ENCODE data around the gene KIAA1671. TPM values are rescaled to one million over a fixed set of nuclear protein-coding genes. Genes with fewer than 3 reads are reported as not detected.
"Not testable (repeated sequence)": the region's sequence is repeated elsewhere in the genome, so short reads cannot be mapped to it uniquely, and the experiment has no call there.

The KIAA1671 gene
- 8.3 and 10.0 TPM in 2 replicates for total RNA-seq
- long read RNA-seq, partial matches to known transcripts, result 0 of 3 reads
- long read RNA-seq, other reads (novel, unspliced or antisense), result 3 of 3 reads

GRCh38 chr22:24951942-24952836 lies at the start of gene KIAA1671:
TSS of gene KIAA1671 (plus strand) at chr22:24952716. CDS start at chr22:25028000, 75,284 bp downstream.
- peak; percentile 95 for DNase-seq (ENCODE audit: extremely low spot score, unreplicated experiment)
- Mint-ChIP-seq H3K27ac (ENCODE audit: unreplicated experiment) (peak within 1 kb of the TSS; percentile 73), H3K9me3 (ENCODE audit: unreplicated experiment) (no peaks in the 10 kb centered on the region), H3K27me3 (ENCODE audit: unreplicated experiment) (peaks cover 37% of the 10 kb centered on the region), H3K36me3 (ENCODE audit: unreplicated experiment) (no peaks in the 10 kb centered on the region), H3K4me1 (ENCODE audit: unreplicated experiment) (peaks cover 14% of the 10 kb centered on the region), H3K4me3 (ENCODE audit: unreplicated experiment) (peak within 1 kb of the TSS; percentile 92)
- TF ChIP-seq, protein P1, sequence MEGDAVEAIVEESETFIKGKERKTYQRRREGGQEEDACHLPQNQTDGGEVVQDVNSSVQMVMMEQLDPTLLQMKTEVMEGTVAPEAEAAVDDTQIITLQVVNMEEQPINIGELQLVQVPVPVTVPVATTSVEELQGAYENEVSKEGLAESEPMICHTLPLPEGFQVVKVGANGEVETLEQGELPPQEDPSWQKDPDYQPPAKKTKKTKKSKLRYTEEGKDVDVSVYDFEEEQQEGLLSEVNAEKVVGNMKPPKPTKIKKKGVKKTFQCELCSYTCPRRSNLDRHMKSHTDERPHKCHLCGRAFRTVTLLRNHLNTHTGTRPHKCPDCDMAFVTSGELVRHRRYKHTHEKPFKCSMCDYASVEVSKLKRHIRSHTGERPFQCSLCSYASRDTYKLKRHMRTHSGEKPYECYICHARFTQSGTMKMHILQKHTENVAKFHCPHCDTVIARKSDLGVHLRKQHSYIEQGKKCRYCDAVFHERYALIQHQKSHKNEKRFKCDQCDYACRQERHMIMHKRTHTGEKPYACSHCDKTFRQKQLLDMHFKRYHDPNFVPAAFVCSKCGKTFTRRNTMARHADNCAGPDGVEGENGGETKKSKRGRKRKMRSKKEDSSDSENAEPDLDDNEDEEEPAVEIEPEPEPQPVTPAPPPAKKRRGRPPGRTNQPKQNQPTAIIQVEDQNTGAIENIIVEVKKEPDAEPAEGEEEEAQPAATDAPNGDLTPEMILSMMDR (IDR thresholded peaks at IDR 0.05), result peak; percentile 100

DNA sequence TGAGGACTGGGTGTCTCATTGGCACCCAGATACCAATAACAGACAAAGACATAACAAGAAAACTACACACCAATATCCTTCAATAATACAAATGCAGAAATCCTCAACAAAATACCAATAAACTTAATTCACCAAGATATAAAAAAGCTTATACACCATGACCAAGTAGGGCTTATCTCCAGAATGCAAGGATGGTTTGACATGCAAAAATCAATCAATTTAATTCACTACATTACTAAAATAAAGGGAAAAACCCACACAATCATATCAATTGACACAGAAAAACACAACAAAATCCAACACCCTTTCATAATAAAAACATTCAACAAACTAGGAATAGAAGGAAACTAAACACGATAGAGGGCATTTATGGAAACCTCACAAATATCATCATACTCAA lies 46.6 kb upstream of the KIAA1671 start:
- H3K9me3 Mint-ChIP-seq (ENCODE audit: unreplicated experiment), result peaks cover 22% of the 10 kb centered on the region
- H3K4me1 Mint-ChIP-seq (ENCODE audit: unreplicated experiment), result no peaks in the 10 kb centered on the region
- H3K27ac Mint-ChIP-seq (ENCODE audit: unreplicated experiment), result no peak overlapping the region
- TF ChIP-seq, protein P1 (IDR thresholded peaks at IDR 0.05), result no peak
- DNase-seq (ENCODE audit: extremely low spot score, unreplicated experiment), result no peak
- no peaks in the 10 kb centered on the region for H3K36me3 Mint-ChIP-seq (ENCODE audit: unreplicated experiment)
- H3K27me3 Mint-ChIP-seq (ENCODE audit: unreplicated experiment), result no peaks in the 10 kb centered on the region
- no peak overlapping the region for H3K4me3 Mint-ChIP-seq (ENCODE audit: unreplicated experiment)

DNA sequence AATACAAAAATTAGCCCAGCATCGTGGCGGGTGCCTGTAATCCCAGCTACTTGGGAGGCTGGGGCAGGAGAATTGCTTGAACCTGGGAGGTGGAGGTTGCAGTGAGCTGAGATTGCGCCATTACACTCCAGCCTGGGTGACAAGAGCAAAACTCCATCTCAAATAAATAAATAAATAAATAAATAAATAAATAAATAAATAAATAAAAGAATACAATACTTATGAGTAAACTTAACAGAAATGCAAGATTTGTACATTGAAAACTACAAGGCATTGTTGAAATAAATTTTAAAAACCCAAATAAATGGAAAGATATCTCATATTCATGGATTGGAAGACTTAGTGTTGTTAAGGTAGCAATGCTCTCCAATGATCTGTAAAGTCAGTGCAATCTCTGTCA lies 45.4 kb upstream of the KIAA1671 start:
- H3K4me3 Mint-ChIP-seq (ENCODE audit: unreplicated experiment); H3K36me3 Mint-ChIP-seq (ENCODE audit: unreplicated experiment); H3K4me1 Mint-ChIP-seq (ENCODE audit: unreplicated experiment); H3K27me3 Mint-ChIP-seq (ENCODE audit: unreplicated experiment); DNase-seq (ENCODE audit: extremely low spot score, unreplicated experiment); H3K27ac Mint-ChIP-seq (ENCODE audit: unreplicated experiment): not testable (repeated sequence)
- H3K9me3 Mint-ChIP-seq (ENCODE audit: unreplicated experiment), result peaks cover 22% of the 10 kb centered on the region

DNA sequence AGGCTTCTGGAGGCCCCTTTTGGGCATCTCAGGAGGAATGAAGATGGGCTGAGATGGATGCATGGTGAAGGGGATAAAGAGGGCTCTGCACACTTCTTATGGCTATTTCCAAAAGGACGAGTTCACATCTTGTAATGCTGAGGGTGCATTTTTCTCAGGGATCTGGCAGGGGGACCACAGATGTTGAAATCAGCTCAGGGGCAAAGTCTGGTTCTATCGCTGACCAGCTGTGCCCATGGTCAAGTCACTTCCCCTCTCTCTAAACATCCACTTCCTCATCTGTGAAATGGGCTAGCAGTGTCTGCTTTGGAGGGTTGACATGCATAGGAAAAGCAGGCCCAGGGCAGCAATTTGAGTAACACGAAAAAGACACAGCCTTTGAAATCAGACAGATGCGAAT lies 32.5 kb upstream of the KIAA1671 start:
- peaks cover 17% of the 10 kb centered on the region for H3K27me3 Mint-ChIP-seq (ENCODE audit: unreplicated experiment)
- TF ChIP-seq, protein P1 (IDR thresholded peaks at IDR 0.05), result no peak
- no peaks in the 10 kb centered on the region for H3K9me3 Mint-ChIP-seq (ENCODE audit: unreplicated experiment)
- H3K36me3 Mint-ChIP-seq (ENCODE audit: unreplicated experiment), result no peaks in the 10 kb centered on the region
- no peak overlapping the region for H3K4me3 Mint-ChIP-seq (ENCODE audit: unreplicated experiment)
- no peak for DNase-seq (ENCODE audit: extremely low spot score, unreplicated experiment)
- no peaks in the 10 kb centered on the region for H3K4me1 Mint-ChIP-seq (ENCODE audit: unreplicated experiment)
- H3K27ac Mint-ChIP-seq (ENCODE audit: unreplicated experiment), result no peak overlapping the region

- Mint-ChIP-seq H3K27me3 (ENCODE audit: unreplicated experiment) (peaks cover 4% of the 10 kb centered on the region), H3K36me3 (ENCODE audit: unreplicated experiment) (no peaks in the 10 kb centered on the region), H3K27ac (ENCODE audit: unreplicated experiment) (peak overlapping the region; percentile 46), H3K9me3 (ENCODE audit: unreplicated experiment) (no peaks in the 10 kb centered on the region), H3K4me3 (ENCODE audit: unreplicated experiment) (no peak overlapping the region), H3K4me1 (ENCODE audit: unreplicated experiment) (peaks cover 6% of the 10 kb centered on the region)
- DNase-seq (ENCODE audit: extremely low spot score, unreplicated experiment), result no peak
- TF ChIP-seq, protein P1 (IDR thresholded peaks at IDR 0.05), result no peak
Observed at GRCh38 chr22:24925586-24926427, 26.7 kb upstream of the KIAA1671 start.
